Liver (tissue), 3 donors: ENCODE measurements around the gene MEIS3.

Experiments used
- CTCF ChIP-seq: fragments of 150-350 bp; IDR thresholded peaks from 2 replicates; pipeline ENCODE4 v1.5.1; 2017; ENCODE audit warnings: improper control_type of control experiment, low read depth, low read length; ENCODE audit not compliant: missing input control
- GABPA ChIP-seq, 2 donors: IDR thresholded peaks in 1 of 2; conservative IDR thresholded peaks in 1 of 2; 2 replicates each; pipeline ENCODE4 v1.6.1; 2016; ENCODE audit warnings: antibody characterized with exemption in 2 of 2, mild to moderate bottlenecking in 1 of 2, moderate library complexity in 1 of 2
- TF ChIP-seq, protein P1 (sequence below): IDR thresholded peaks from 2 replicates; pipeline ENCODE4 v1.6.1; 2016; ENCODE audit warnings: antibody characterized with exemption
- donor health status: healthy.
- donor health status: healthy.

DNA sequence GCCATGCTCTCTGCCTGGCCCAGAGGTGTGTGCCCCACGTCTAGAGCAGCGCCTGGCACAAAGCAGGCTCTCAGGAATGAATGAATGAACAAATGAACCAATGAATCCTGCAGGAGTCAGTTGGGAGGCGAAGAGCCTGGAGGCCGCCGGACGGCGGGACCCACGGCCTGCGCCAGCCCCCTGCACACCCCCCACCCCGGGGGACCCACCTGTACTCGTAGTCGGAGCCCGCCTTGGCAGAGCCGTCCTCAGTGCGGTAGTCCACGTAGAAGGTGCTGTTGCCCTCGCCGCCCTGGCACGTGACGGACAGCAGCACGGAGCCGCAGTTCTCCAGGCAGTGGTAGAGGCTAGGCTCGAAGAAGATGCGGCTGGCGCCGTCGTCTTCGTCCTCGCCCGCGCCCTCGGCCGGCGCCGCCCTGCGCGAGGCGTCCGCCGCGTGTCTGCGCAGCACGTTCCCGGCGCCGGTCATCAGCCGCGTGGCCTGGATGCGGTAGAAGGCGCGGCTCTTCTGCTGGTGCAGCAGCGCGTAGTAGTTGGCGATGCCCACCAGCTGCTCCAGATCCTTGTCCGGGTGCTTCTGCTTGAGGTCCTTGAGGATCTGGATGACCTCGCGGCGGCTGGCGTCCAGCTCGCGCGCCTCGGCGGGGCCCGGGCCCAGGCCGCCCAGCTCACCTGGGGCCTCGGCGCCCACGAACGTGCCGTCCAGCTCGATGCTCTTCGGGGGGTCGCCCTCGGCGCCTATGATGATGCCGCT, 37.6 kb upstream of the MEIS3 start:
- TF ChIP-seq CTCF (no peak), GABPA (IDR thresholded peaks at IDR 0.05 in 1 of 2, conservative IDR thresholded peaks at IDR 0.05 in 1 of 2) (no peak)
- TF ChIP-seq, protein P1, sequence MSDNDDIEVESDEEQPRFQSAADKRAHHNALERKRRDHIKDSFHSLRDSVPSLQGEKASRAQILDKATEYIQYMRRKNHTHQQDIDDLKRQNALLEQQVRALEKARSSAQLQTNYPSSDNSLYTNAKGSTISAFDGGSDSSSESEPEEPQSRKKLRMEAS = no peak
